ENCODE results near the gene BAD. TPM values are rescaled to one million over a fixed set of nuclear protein-coding genes. Genes with fewer than 3 reads are reported as not detected.

Gene BAD
- total and polyA plus RNA-seq, 2 of the 13 experiments (the other 11 are each of a cell fraction or from before 2014, with no cell fraction given) = 17.9 to 28.5 TPM

DNA sequence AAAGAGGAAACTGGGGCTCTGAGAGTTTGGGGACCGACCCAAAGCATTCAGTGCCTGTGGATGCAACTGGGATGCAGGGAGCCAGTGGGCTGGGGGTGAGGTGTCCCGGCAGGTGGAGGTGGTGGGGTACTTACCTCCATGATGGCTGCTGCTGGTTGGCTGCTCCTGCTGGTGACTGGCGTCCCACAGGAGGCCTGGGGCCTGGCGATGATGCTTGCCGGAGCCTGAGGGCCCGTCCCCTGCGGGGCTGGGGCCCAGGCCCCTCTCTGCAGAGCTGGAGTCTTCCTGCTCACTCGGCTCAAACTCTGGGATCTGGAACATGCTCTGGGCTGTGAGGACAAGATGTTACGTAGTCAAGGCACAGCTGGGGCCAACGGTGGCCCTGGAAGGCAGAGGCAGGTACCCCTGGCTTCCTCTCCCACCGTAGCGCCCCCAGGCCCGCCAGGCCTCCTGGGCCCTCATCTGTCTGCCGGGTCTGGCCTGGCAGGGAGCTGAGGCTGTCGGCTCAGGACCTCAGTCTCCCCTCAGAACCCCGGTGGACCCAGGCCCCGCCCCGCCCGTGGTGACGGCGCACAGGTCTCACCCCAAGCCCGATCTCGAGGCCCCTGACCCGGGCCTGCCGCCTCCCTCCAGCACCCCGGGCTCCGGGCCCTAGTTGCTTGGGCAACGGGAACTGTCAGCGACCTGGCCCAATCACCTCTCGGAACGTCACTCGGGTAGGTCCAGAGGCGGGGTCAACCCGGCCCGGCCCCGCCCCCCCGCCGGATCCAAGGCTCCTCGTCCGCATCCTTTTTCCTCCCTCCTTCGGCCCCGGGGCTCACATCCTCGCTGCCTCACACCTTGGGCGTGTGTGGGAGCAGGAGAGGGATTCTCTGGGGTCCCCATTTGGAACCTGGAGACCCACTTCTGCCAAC lies at the start of gene BAD (continued):
- TF ChIP-seq, protein P1, sequence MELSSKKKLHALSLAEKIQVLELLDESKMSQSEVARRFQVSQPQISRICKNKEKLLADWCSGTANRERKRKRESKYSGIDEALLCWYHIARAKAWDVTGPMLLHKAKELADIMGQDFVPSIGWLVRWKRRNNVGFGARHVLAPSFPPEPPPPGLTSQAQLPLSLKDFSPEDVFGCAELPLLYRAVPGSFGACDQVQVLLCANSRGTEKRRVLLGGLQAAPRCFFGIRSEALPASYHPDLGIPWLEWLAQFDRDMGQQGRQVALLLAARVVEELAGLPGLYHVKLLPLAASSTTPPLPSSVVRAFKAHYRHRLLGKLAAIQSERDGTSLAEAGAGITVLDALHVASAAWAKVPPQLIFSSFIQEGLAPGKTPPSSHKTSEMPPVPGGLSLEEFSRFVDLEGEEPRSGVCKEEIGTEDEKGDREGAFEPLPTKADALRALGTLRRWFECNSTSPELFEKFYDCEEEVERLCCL (CRISPR knock-in tag; IDR thresholded peaks at IDR 0.05; ENCODE audit: borderline replicate concordance) = no peak
- no peak for TF ChIP-seq ZNF432 (CRISPR knock-in tag; IDR thresholded peaks at IDR 0.05; ENCODE audit: borderline replicate concordance)
- TF ChIP-seq HMG20B (CRISPR knock-in tag; conservative IDR thresholded peaks at IDR 0.05) = no peak
- no peak for TF ChIP-seq ZNF207 (IDR thresholded peaks at IDR 0.05; ENCODE audit: borderline replicate concordance)
- no peak for TF ChIP-seq PHF21A (CRISPR knock-in tag; IDR thresholded peaks at IDR 0.05)
- no peak for TF ChIP-seq SMAD9 (CRISPR knock-in tag; IDR thresholded peaks at IDR 0.05)
- TF ChIP-seq AHR (CRISPR knock-in tag; IDR thresholded peaks at IDR 0.05) = no peak
- TF ChIP-seq GABPA (IDR thresholded peaks at IDR 0.05; ENCODE audit: low read depth, low read length) = no peak; the same call in 1 of the 2 replicates
- peak; percentile 56; the same call in 1 of the 2 replicates for TF ChIP-seq GABPA (CRISPR knock-in tag; IDR thresholded peaks at IDR 0.05; ENCODE audit: low read depth)
- TF ChIP-seq TEAD3 (CRISPR knock-in tag; optimal IDR thresholded peaks at IDR 0.05; ENCODE audit: borderline replicate concordance) = no peak
- 0 out of 2 replicates have a peak, but pooled peaks have one; percentile 32 for TF ChIP-seq KDM4B (CRISPR knock-in tag; IDR thresholded peaks at IDR 0.05)
- TF ChIP-seq, protein P2, sequence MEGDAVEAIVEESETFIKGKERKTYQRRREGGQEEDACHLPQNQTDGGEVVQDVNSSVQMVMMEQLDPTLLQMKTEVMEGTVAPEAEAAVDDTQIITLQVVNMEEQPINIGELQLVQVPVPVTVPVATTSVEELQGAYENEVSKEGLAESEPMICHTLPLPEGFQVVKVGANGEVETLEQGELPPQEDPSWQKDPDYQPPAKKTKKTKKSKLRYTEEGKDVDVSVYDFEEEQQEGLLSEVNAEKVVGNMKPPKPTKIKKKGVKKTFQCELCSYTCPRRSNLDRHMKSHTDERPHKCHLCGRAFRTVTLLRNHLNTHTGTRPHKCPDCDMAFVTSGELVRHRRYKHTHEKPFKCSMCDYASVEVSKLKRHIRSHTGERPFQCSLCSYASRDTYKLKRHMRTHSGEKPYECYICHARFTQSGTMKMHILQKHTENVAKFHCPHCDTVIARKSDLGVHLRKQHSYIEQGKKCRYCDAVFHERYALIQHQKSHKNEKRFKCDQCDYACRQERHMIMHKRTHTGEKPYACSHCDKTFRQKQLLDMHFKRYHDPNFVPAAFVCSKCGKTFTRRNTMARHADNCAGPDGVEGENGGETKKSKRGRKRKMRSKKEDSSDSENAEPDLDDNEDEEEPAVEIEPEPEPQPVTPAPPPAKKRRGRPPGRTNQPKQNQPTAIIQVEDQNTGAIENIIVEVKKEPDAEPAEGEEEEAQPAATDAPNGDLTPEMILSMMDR (CRISPR knock-in tag; IDR thresholded peaks at IDR 0.05) = no peak
- TF ChIP-seq SRSF9 (IDR thresholded peaks at IDR 0.05; ENCODE audit: borderline replicate concordance, insufficient read depth, low read depth, low read length, poor library complexity, severe bottlenecking) = no peak
- TF ChIP-seq ZNF572 (CRISPR knock-in tag; IDR thresholded peaks at IDR 0.05) = no peak
- TF ChIP-seq ZNF468 (CRISPR knock-in tag; IDR thresholded peaks at IDR 0.05) = no peak
- 0 out of 2 replicates have a peak, but pooled peaks have one; percentile 26 for TF ChIP-seq NKX3-1 (CRISPR knock-in tag; IDR thresholded peaks at IDR 0.05)
- TF ChIP-seq MYC (CRISPR knock-in tag; IDR thresholded peaks at IDR 0.05; ENCODE audit: borderline replicate concordance) = peak; percentile 50; the same call in 1 of the 2 replicates
- TF ChIP-seq BCL6 (CRISPR knock-in tag; IDR thresholded peaks at IDR 0.05) = no peak
- TF ChIP-seq ZNF615 (CRISPR knock-in tag; IDR thresholded peaks at IDR 0.05; ENCODE audit: borderline replicate concordance) = no peak
- TF ChIP-seq NCOA1 (CRISPR knock-in tag; IDR thresholded peaks at IDR 0.05) = peak; percentile 87; the same call in 1 of the 2 replicates
- TF ChIP-seq, protein P3, sequence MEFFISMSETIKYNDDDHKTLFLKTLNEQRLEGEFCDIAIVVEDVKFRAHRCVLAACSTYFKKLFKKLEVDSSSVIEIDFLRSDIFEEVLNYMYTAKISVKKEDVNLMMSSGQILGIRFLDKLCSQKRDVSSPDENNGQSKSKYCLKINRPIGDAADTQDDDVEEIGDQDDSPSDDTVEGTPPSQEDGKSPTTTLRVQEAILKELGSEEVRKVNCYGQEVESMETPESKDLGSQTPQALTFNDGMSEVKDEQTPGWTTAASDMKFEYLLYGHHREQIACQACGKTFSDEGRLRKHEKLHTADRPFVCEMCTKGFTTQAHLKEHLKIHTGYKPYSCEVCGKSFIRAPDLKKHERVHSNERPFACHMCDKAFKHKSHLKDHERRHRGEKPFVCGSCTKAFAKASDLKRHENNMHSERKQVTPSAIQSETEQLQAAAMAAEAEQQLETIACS (CRISPR knock-in tag; IDR thresholded peaks at IDR 0.05) = no peak
- TF ChIP-seq, protein P4, sequence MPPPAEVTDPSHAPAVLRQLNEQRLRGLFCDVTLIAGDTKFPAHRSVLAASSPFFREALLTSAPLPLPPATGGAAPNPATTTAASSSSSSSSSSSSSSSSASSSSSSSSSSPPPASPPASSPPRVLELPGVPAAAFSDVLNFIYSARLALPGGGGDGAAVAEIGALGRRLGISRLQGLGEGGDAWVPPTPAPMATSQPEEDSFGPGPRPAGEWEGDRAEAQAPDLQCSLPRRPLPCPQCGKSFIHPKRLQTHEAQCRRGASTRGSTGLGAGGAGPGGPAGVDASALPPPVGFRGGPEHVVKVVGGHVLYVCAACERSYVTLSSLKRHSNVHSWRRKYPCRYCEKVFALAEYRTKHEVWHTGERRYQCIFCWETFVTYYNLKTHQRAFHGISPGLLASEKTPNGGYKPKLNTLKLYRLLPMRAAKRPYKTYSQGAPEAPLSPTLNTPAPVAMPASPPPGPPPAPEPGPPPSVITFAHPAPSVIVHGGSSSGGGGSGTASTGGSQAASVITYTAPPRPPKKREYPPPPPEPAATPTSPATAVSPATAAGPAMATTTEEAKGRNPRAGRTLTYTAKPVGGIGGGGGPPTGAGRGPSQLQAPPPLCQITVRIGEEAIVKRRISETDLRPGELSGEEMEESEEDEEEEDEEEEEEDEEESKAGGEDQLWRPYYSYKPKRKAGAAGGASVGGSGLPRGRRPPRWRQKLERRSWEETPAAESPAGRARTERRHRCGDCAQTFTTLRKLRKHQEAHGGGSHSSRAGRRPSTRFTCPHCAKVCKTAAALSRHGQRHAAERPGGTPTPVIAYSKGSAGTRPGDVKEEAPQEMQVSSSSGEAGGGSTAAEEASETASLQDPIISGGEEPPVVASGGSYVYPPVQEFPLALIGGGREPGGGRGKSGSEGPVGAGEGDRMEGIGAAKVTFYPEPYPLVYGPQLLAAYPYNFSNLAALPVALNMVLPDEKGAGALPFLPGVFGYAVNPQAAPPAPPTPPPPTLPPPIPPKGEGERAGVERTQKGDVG (CRISPR knock-in tag; IDR thresholded peaks at IDR 0.05; ENCODE audit: borderline replicate concordance) = 0 out of 2 replicates have a peak, but pooled peaks have one; percentile 43
- TF ChIP-seq KDM6A (CRISPR knock-in tag; IDR thresholded peaks at IDR 0.05; ENCODE audit: low read depth) = no peak
